ENCODE results near the gene RNU6-9. TPM values are rescaled to one million over a fixed set of nuclear protein-coding genes. Genes with fewer than 3 reads are reported as not detected.

RNU6-9 gene
- total and polyA plus RNA-seq, 2 of the 13 experiments (the other 11 are each of a cell fraction or from before 2014, with no cell fraction given): under 0.01 TPM; not detected in 1

DNA sequence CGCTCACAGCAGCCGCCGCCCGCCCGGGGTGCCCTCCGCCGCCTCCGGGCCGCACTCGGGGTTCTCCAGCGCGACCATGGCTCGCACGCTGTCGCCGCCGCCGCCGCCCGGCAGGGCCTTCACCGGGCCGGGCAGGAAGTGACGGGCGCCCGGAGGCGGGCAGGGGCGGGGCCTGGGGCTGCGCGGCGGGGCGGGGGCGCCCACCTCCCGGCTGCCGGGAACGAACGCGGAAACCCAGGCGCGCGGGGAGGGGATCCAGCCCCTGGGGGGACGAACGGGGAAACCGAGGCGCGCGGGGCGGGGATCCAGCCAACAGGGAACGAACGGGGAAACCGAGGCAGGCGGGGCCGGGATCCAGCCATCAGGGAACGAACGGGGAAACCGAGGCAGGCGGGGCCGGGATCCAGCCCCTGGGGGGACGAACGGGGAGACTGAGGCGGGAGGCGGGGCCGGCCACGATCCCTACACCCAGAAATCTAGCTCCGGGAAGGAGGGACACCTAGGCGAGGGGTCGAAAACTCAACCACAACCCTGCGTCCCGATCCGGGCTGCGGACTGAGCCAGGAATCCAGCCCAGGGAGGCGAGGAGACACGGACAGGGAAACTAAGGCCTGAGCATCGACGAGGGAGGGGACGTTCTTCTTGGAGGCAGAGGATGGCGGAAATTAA lies 19.9 kb downstream of the RNU6-9 start, which contains the start of gene R3HDM4 (continued):
- TF ChIP-seq, protein P1, sequence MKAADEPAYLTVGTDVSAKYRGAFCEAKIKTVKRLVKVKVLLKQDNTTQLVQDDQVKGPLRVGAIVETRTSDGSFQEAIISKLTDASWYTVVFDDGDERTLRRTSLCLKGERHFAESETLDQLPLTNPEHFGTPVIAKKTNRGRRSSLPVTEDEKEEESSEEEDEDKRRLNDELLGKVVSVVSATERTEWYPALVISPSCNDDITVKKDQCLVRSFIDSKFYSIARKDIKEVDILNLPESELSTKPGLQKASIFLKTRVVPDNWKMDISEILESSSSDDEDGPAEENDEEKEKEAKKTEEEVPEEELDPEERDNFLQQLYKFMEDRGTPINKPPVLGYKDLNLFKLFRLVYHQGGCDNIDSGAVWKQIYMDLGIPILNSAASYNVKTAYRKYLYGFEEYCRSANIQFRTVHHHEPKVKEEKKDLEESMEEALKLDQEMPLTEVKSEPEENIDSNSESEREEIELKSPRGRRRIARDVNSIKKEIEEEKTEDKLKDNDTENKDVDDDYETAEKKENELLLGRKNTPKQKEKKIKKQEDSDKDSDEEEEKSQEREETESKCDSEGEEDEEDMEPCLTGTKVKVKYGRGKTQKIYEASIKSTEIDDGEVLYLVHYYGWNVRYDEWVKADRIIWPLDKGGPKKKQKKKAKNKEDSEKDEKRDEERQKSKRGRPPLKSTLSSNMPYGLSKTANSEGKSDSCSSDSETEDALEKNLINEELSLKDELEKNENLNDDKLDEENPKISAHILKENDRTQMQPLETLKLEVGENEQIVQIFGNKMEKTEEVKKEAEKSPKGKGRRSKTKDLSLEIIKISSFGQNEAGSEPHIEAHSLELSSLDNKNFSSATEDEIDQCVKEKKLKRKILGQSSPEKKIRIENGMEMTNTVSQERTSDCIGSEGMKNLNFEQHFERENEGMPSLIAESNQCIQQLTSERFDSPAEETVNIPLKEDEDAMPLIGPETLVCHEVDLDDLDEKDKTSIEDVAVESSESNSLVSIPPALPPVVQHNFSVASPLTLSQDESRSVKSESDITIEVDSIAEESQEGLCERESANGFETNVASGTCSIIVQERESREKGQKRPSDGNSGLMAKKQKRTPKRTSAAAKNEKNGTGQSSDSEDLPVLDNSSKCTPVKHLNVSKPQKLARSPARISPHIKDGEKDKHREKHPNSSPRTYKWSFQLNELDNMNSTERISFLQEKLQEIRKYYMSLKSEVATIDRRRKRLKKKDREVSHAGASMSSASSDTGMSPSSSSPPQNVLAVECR (CRISPR knock-in tag; IDR thresholded peaks at IDR 0.05; ENCODE audit: borderline replicate concordance): peak; percentile 51; the same call in 1 of the 2 replicates
- TF ChIP-seq, protein P2, sequence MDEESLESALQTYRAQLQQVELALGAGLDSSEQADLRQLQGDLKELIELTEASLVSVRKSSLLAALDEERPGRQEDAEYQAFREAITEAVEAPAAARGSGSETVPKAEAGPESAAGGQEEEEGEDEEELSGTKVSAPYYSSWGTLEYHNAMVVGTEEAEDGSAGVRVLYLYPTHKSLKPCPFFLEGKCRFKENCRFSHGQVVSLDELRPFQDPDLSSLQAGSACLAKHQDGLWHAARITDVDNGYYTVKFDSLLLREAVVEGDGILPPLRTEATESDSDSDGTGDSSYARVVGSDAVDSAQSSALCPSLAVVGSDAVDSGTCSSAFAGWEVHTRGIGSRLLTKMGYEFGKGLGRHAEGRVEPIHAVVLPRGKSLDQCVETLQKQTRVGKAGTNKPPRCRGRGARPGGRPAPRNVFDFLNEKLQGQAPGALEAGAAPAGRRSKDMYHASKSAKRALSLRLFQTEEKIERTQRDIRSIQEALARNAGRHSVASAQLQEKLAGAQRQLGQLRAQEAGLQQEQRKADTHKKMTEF (CRISPR knock-in tag; IDR thresholded peaks at IDR 0.05): peak; percentile 27; the same call in 1 of the 2 replicates
- TF ChIP-seq ZFP90 (CRISPR knock-in tag; IDR thresholded peaks at IDR 0.05; ENCODE audit: borderline replicate concordance): no peak
- peak; percentile 36 for TF ChIP-seq KDM5B (CRISPR knock-in tag; IDR thresholded peaks at IDR 0.05; ENCODE audit: borderline replicate concordance)
- TF ChIP-seq MXI1 (IDR thresholded peaks at IDR 0.05; ENCODE audit: borderline replicate concordance, low read depth, low read length): peak; percentile 67; the same call in 1 of the 3 replicates
- TF ChIP-seq ZNF572 (CRISPR knock-in tag; IDR thresholded peaks at IDR 0.05): no peak
- no peak for TF ChIP-seq NFE2L1 (CRISPR knock-in tag; IDR thresholded peaks at IDR 0.05; ENCODE audit: borderline replicate concordance)
- TF ChIP-seq RFXAP (CRISPR knock-in tag; IDR thresholded peaks at IDR 0.05; ENCODE audit: borderline replicate concordance): 0 out of 2 replicates have a peak, but pooled peaks have one; percentile 26
- peak; percentile 9; the same call in 1 of the 2 replicates for TF ChIP-seq KDM2A (CRISPR knock-in tag; IDR thresholded peaks at IDR 0.05; ENCODE audit: borderline replicate concordance, low read depth)
- TF ChIP-seq ZKSCAN8 (CRISPR knock-in tag; IDR thresholded peaks at IDR 0.05; ENCODE audit: borderline replicate concordance): no peak
- 0 out of 2 replicates have a peak, but pooled peaks have one; percentile 30 for TF ChIP-seq ATF7-NPFF (CRISPR knock-in tag; IDR thresholded peaks at IDR 0.05; ENCODE audit: low read depth)
- no peak for TF ChIP-seq MED13 (CRISPR knock-in tag; IDR thresholded peaks at IDR 0.05)
- TF ChIP-seq ZMAT3 (CRISPR knock-in tag; conservative IDR thresholded peaks at IDR 0.05): peak; percentile 71; the same call in 1 of the 2 replicates
- 0 out of 2 replicates have a peak, but pooled peaks have one; percentile 47 for TF ChIP-seq ZNF563 (CRISPR knock-in tag; IDR thresholded peaks at IDR 0.05)
- peak; percentile 65 for TF ChIP-seq GABPA (IDR thresholded peaks at IDR 0.05; ENCODE audit: low read depth, low read length)
- TF ChIP-seq GABPA (CRISPR knock-in tag; IDR thresholded peaks at IDR 0.05; ENCODE audit: low read depth): peak; percentile 47
- TF ChIP-seq, protein P3, sequence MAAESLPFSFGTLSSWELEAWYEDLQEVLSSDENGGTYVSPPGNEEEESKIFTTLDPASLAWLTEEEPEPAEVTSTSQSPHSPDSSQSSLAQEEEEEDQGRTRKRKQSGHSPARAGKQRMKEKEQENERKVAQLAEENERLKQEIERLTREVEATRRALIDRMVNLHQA (CRISPR knock-in tag; IDR thresholded peaks at IDR 0.05): no peak
- no peak for TF ChIP-seq RXRB (CRISPR knock-in tag; IDR thresholded peaks at IDR 0.05; ENCODE audit: borderline replicate concordance)
- TF ChIP-seq ZKSCAN1 (IDR thresholded peaks at IDR 0.05; ENCODE audit: low read length): no peak
- TF ChIP-seq, protein P4, sequence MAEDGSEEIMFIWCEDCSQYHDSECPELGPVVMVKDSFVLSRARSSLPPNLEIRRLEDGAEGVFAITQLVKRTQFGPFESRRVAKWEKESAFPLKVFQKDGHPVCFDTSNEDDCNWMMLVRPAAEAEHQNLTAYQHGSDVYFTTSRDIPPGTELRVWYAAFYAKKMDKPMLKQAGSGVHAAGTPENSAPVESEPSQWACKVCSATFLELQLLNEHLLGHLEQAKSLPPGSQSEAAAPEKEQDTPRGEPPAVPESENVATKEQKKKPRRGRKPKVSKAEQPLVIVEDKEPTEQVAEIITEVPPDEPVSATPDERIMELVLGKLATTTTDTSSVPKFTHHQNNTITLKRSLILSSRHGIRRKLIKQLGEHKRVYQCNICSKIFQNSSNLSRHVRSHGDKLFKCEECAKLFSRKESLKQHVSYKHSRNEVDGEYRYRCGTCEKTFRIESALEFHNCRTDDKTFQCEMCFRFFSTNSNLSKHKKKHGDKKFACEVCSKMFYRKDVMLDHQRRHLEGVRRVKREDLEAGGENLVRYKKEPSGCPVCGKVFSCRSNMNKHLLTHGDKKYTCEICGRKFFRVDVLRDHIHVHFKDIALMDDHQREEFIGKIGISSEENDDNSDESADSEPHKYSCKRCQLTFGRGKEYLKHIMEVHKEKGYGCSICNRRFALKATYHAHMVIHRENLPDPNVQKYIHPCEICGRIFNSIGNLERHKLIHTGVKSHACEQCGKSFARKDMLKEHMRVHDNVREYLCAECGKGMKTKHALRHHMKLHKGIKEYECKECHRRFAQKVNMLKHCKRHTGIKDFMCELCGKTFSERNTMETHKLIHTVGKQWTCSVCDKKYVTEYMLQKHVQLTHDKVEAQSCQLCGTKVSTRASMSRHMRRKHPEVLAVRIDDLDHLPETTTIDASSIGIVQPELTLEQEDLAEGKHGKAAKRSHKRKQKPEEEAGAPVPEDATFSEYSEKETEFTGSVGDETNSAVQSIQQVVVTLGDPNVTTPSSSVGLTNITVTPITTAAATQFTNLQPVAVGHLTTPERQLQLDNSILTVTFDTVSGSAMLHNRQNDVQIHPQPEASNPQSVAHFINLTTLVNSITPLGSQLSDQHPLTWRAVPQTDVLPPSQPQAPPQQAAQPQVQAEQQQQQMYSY (CRISPR knock-in tag; IDR thresholded peaks at IDR 0.05): peak; percentile 85

All from HepG2 (cell line).